NCI-H1436 treated with DMSO at 0.1 percent for 48 hours (cell line): ENCODE data around the gene UBA5.
A peak's percentile ranks its signal among the peaks of the same experiment; 100 is the strongest.

Source experiments
- DNase-seq: peaks from one replicate; lab custom pipeline; 2025; lab: John Stamatoyannopoulos, UW

UBA5 gene

DNA sequence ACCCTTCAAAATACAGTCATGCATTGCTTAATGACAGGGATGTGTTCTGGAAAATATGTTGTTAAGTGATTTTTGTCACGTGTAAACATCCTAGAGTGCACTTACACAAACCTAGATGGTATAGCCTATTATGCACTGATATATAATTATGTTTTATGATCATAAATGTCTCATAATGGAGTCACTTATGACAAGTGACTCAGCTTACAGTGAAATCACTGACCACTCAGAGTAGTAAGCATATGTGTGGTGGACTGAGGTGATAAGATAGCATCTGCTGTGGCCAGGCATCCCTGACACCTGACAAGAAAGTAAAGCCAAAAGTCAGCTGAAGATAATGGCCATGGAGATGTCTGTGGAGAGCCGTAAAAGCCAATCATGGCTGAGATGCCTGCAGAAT is 5.9 kb upstream of the UBA5 start:
- DNase-seq: peak; percentile 69

- no peak for DNase-seq
Measured at GRCh38 chr3:132654721-132655120, 5.4 kb upstream of the UBA5 start.

DNA sequence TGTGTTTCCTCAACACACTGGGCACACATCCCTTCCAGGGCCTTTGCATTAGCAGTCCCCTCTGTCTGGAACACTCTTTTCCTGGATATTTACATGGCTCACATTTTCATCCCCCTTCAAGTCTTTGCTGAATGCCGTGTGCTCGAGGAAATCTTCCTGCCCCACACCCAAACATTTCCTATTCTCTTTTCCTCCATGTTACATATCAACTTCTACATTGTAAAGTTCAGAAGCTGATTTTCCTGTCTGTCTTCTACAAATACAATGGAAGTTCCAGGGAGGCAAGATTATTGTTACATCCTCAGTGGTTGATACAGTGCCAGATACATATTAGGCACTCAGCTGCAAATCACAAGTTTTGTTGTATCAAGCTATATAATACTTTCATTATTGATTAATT is 4.7 kb upstream of the UBA5 start:
- DNase-seq: no peak

DNA sequence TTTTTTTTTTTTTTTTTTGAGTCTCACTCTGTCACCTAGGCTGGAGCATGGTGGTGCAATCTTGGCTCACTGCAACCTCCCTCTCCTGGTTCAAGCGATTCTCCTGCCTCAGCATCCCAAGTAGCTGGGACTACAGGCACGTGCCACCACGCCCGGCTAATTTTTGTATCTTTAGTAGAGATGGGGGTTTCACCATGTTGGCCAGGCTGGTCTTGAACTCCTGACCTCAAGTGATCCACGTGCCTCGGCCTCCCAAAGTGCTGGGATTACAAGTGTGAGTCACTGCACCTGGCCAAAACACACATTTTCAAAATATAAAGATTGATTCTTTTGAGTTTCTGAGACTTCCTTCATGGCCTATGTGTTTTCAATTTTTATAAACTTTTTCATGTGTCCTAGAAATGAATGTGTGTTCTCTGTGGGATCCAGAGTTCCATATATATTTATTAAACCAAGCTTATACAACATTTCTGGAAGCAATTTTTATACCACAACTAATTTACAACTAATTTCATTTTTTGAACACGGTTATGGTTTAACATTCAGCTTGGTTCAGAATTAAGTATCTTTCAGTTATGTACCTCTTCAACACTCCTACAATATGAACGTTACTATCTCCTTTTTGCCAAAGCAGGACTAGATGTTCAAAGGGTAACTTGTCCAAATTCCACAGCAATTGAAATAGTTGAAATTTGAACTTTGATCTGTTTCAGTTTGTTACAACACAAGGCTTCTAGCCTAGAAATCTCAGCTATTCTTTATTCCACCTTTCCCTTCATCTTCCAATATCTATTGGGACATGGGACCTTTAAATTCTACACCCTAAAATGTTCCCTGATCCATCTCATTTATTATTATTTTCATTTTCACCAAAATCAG is 2.0 kb upstream of the UBA5 start:
- no peak for DNase-seq

GRCh38 chr3:132659000-132659364 is 1.1 kb upstream of the UBA5 start:
- no peak for DNase-seq

- DNase-seq: no peak
Measured at GRCh38 chr3:132659365-132660051, 621 bp upstream of the UBA5 start, which contains the start of gene ACAD11. TSS of gene ACAD11 (minus strand) at chr3:132659809. CDS start at chr3:132659751, 58 bp downstream.

GRCh38 chr3:132660811-132661070 is 612 bp downstream of the UBA5 start:
- DNase-seq: no peak

GRCh38 chr3:132661101-132661500 is 972 bp downstream of the UBA5 start:
- DNase-seq: no peak

DNA sequence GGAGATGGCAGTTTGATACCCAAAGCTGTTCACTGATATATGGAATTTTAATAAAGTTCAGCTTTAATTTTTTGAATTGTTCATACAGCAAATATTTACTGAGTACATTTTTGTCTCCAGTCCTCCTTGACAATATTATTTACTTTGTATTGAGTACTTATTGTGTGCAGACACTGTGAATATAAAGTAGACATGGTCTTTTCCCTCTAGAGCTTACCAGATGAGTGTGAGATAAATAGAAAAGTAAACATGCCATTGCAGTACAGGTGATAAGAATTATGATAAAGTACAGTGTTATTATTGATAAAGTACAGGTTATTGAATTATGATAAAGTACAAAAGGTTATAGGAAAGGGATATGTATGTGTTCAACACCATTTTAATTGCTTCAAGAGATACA is 2.1 kb downstream of the UBA5 start:
- DNase-seq: no peak

DNA sequence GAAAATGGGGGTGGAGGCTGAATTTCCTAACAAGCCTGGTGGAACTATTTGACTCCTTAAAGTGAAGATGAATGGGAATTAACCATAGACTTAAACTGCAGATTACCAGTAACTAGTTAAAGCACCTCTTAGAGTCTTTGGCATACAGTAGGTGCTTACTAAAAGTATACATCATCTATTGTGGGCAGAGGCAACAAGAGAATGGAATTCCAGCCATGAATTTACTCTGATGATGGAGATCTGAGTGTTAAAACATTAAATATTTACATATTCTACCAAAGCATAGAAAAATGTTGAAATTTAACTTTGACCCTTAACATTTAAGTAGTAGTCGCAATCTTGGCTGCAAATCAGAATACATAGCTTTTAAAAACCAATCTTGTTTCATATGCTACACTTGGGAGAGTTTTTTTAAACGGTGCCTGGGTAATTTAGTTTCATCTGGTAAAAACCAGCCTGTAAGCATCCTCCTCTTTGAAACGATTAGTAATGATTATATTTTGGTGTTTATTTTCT is 5.2 kb downstream of the UBA5 start:
- DNase-seq: no peak

DNA sequence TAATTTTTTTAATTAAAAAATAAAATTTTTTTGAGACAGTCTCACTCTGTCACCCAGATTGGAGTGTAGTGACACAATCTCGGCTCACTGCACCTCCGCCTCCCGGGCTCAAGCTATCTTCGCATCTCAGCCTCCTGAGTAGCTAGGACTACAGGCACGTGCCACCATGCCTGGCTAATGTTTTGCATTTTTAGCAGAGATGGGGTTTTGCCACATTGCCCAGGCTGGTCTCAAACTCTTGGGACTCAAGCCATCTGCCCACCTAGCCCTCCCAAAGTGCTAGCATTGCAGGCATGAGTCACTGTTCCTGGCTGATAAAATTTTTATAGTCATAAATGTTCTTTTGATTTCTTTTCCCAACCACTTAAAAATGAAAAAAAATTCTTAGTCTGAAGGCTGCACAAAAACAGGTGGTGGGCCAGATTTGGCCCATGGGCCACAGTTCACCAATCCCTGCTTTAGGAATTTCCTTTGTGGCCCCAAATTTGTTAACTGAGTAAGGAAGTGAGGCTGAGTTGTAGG is 9.2 kb downstream of the UBA5 start:
- DNase-seq: no peak

DNA sequence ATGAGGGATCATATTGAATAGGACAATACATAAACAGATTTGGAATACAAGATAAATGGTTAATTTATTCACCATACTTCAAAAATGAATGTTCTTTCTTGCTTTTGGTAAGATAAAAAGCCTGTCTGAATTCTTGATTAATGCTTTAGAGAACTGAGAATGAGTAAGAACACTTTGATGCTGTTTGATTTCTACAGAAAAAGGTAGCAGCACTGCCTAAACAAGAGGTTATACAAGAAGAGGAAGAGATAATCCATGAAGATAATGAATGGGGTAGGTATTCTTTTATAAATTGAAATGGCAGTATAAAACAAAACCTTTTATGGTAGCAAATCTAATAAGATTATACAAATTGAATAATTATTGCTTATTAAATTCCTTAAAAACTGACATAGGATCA is 15.3 kb downstream of the UBA5 start:
- no peak for DNase-seq

- no peak for DNase-seq
Measured at GRCh38 chr3:132679911-132680310, 19.8 kb downstream of the UBA5 start.

DNA sequence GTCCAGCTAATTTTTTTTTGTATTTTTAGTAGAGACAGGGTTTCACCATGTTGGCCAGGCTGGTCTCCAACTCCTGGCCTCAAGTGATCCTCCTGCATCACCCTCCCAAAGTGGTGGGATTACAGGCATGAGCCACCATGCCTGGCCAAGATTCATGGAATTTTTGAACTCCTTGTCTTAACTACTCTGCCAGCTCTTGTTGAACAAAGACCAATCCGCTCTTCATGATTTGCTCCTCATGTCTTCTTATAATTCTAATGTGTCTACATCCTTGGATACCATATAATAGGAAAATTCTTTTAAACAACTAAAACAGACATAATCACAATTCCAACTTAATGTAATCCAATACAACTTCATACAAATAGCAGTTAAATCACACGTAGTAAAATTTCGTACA is 21.3 kb downstream of the UBA5 start:
- no peak for DNase-seq

DNA sequence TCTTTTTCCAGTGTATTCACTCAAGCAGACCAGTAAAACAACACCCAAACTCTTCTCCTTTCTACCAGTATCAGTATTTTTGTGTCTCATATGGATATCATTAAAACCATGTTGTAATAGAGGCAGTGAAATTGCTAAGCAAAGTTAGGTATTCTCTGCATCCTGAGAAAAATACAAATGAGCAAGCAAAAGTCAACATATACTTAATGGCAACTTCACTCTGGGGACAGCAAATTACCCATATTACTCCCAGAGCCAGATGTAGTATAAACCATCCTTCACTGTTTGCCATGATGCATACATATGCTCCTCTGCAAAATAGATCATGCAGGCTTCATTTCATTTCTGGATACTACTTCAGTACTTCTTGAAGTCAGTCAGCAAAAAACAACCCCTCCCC is 22.1 kb downstream of the UBA5 start:
- no peak for DNase-seq

GRCh38 chr3:132690040-132690439 is 29.9 kb downstream of the UBA5 start:
- no peak for DNase-seq

DNA sequence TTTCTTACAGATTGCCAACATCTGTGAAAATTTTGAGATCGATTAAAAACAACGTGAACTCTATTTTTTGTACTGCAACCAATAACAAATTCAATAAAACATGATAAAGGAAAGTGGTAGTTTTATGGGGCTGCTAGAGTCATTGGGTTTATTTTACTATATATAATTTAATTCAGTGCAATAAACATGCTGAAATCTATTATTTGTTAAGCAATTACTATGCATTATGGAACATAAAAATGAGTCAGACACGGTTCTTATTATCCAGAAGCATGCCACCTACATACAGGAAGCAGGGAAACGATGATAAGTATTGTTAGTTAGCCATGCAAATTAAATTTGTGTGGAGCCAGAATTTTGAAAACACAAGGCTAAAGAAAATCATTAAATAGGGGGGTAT is 34.9 kb downstream of the UBA5 start:
- no peak for DNase-seq

DNA sequence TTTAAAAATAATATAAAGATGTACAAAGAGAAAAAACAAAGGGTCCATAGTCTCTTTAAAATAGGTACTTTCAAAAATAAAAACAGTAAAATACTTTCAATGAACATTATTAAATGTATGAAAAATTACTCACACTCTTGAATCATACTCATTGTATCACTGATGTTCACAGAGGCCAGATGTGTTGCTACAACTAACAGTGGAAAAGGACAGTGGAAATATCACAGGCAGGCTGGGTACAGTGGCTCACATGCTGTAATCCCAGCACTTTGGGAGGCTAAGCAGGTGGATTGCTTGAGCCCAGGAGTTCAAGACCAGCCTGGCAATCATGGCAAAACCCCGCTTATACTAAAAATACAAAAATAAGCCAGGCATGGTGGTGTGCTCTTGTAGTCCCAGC is 35.3 kb downstream of the UBA5 start:
- DNase-seq: no peak

GRCh38 chr3:132703733-132704132 is 43.6 kb downstream of the UBA5 start:
- no peak for DNase-seq

DNA sequence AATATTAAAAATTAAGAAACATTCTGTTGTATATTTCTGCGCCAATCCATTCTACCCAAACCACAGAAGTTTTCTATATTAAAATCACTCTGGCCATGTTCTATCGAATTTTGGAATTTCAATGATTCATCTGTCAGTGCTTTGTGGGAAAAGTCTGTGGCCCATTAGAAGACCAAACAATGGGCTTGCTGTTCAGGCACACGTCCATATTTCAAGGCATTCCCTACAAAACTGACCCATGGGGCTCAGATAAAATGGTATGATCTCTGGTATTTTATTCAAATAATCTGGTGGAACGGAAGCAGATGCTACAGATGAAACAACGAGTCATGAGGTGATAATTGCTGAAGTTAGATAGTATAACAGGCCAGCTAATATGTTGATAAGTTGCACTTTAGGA is 49.6 kb downstream of the UBA5 start:
- no peak for DNase-seq

- DNase-seq: no peak
Measured at GRCh38 chr3:132710311-132710710, 50.2 kb downstream of the UBA5 start.

DNA sequence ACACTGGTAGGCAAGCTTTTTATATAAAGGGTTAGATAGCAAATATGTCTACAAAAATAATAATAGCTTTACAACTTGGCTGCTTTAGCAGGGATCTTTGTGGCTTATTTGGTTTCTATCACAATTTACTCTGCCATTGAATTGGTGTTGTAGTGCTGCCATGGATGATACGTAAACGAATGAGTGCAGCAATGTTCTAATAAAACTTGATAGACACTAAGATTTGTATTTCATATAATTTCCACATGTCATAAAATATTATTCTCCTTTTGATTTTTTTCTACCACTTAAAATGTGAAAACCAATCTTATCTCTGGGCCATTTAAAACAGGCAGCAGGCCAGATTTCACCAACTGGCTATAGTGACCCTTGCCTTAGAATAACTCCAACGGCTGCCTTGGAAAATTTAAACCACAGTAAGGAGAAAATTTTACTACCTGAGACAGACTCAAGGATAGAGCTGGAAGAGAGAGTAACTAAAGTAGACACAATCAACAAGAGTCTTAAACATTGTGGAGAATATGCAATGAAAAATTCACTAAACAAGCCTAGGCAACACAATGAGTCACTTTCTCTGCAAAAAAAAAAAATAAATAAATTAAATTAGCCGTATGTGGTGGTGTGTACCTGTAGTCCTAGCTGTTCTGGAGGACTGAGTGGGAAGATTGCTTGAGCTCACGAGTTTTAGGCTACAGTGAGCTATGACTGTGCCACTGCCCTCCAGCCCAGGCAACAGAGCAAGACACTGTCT is 54.0 kb downstream of the UBA5 start:
- DNase-seq: no peak

DNA sequence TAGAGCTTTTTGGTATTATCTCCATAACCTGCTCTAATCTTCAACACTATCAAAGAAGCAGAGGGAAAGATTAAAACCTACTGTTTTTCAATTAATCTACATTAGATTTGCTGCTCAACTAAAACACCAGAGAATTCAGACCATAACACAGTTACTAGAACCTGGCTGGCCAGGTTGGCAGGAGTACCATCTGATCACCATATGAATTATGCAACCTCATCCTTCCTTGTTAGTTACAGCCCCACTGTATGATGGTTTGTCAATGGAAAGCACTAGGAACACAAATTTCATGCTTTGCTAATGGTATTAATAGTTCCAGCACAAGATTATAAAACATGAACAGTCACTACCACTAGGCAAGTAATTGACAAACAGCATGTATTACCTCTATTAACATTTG is 56.2 kb downstream of the UBA5 start:
- DNase-seq: no peak
